GM19023 (cell line): Measurements from ENCODE around the gene GON7.
"Not testable (repeated sequence)": the region's sequence is repeated elsewhere in the genome, so short reads cannot be mapped to it uniquely, and the experiment has no call there.

ENCODE experiments used
- ATAC-seq: cut with Tn5 transposase; IDR thresholded peaks from one replicate; pipeline ENCODE4 v1.9.1; 2021; ENCODE audit warnings: mild to moderate bottlenecking, moderate library complexity; ENCODE audit not compliant: unreplicated experiment

The GON7 gene

GRCh38 chr14:93159625-93160352 lies 47.1 kb downstream of the GON7 start:
- not testable (repeated sequence) for ATAC-seq

DNA sequence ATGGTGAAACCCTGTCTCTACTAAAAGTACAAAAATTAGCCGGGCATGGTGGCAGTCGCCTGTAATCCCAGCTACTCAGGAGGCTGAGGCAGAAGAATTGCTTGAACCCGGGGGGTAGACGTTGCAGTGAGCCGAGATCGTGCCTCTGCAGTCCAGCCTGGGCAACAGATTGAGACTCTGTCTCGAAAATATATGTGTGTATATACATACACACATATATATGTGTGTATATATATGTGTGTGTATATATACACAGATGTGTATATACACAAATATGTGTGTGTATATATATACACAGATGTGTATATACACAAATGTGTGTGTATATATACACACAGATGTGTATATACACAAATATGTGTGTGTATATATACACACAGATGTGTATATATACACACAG lies 48.5 kb downstream of the GON7 start:
- ATAC-seq, result not testable (repeated sequence)

DNA sequence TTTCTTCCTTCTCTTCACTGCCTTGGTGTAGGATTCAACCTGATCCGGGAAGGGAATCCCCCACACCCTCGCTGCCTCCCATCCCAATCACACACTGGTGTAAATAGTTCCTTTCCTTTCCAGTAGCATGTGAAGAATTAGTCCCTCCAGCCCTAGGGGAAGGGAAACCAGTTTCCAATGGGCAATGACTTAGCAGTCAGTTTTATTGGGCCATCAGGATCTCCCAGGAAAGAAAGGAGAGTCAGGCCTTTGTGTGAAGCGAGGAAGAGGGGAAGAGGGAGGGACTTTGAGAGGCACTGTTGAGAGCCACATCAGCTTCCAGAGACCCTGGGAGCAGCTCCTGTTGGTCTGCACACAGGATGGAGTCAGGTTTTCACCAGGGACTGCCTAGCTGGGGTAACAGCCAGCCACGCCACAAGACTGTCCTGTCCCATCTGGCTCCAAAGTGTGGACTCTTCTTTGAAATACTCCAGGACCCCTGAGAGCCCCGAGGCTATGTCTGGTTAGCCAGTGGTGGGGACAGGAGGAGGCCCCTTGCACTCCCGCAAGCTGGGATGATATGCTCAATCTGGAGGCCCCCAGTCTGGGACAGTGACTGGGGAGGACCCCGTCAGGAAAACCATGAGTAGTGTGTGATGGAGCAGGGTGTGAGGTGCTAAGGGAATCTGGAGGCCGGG lies 50.0 kb downstream of the GON7 start:
- ATAC-seq, result no peak

GRCh38 chr14:93155667-93156066 lies 51.2 kb downstream of the GON7 start:
- ATAC-seq, result no peak

DNA sequence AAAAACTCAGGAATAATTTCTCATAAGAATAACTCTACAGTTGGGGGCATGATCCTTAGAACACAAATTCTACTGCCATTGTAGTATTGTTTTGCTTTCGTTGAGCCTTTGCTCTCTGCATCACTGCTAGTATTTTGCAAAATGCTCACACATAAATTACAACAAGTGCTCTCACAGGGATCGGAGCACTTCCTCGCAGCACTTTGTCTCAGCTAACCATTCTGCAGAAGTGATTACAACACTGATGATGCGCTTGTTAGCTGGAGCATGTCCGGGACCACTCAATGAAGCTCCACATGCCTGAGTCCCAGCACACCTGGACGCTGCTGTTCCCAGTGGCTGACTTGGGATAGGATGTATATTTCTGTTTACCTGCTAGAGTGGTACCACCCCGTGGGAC lies 53.7 kb downstream of the GON7 start:
- no peak for ATAC-seq
